T-helper 17 cell (primary cell): ENCODE measurements around the gene HMCN1. TPM values are rescaled to one million over a fixed set of nuclear protein-coding genes. Genes with fewer than 3 reads are reported as not detected.
"Not testable (repeated sequence)": the region's sequence is repeated elsewhere in the genome, so short reads cannot be mapped to it uniquely, and the experiment has no call there.

Experiments used
- ATAC-seq: fragments of 150-1000 bp; cut with Tn5 transposase; 2 replicates; pipeline ENCODE4 v1.10.0; 2021; ENCODE audit warnings: mild to moderate bottlenecking, moderate library complexity
- DNase-seq, 3 donors: peaks; one replicate each; pipeline versions ENCODE4 v3.0.0 to v3.0.0-alpha.2; 2020 to 2021
- H3K9me3 ChIP-seq: one replicate; pipeline ENCODE4 v1.7.0; 2013; ENCODE audit warnings: low read length, mild to moderate bottlenecking; ENCODE audit not compliant: control insufficient read depth, poor library complexity, severe bottlenecking
- H3K27ac Mint-ChIP-seq: one replicate; pipeline ENCODE4 v1.8.0; 2022; ENCODE audit warnings: mild to moderate bottlenecking, moderate library complexity, mixed read lengths
- H3K27me3 Mint-ChIP-seq: one replicate; pipeline ENCODE4 v1.8.0; 2022; ENCODE audit warnings: mixed read lengths
- H3K36me3 Mint-ChIP-seq: one replicate; pipeline ENCODE4 v1.8.0; 2022; ENCODE audit warnings: low read depth, mixed read lengths
- H3K4me1 Mint-ChIP-seq: one replicate; pipeline ENCODE4 v1.8.0; 2022; ENCODE audit warnings: mild to moderate bottlenecking, mixed read lengths
- H3K4me3 Mint-ChIP-seq: one replicate; pipeline ENCODE4 v1.8.0; 2022; ENCODE audit warnings: mild to moderate bottlenecking, moderate library complexity, mixed read lengths
- total RNA-seq, 4 donors: library from RNA in 2 of 4; stranded (reverse) in 2 of 4; gene quantifications; one replicate each; pipeline ENCODE4 v1.2.3 and lab custom pipeline; 2022 to 2026

HMCN1 gene
- total RNA-seq, 2 donors from 2014 or later = 0.05 to 0.57 TPM

DNA sequence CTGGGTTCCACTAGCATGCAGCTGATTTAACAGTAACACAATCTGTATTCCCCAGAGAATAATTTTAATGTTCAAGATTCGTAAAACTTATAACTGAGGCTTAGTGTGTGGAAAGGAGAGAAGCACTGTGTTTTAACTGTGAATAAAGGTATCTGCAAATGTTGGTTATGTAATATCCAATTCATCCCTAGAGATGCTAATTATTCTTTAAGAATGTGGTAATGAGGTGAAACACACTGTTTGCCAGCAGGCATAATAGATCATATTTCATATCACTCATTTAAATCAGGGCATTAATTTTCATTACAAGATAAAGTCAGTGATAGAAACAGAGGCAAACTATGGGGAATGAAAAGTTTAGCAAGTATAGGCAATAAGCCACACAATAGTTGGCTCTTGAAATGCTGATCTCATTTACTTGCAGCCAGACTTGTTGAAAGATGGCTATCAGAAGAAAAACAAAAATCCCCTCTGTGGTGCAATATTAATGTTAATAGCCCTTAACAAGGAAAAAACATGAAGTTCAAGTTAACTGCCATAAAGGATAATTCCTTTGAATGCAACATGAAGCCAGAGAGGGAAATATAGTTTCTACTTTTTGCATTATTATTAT lies 33.4 kb downstream of the HMCN1 start:
- no peaks in the 10 kb centered on the region for H3K9me3 ChIP-seq
- Mint-ChIP-seq H3K4me3 (no peak overlapping the region), H3K27me3 (peaks cover 16% of the 10 kb centered on the region), H3K27ac (no peak overlapping the region), H3K36me3 (no peaks in the 10 kb centered on the region), H3K4me1 (no peaks in the 10 kb centered on the region)
- no peak for DNase-seq
- no peak for ATAC-seq

DNA sequence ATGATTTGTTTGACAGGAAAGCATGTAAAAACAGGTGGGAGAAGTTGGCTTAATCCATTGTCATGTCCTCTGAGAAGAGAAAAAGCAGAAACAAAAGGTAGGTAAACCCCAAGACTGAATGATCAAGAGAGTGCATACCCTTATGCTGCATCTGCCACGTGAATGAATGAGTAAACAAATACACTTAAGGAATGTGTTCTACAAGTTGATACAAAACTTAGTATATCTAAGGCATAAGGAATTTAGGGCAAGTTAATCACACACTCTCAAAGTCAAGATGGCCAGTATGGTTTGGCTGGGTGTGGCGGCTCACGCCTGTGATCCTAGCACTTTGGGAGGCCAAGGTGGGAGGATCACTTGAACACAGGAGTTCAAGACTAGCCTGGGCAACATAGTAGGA lies 34.2 kb downstream of the HMCN1 start:
- Mint-ChIP-seq H3K36me3 (no peaks in the 10 kb centered on the region), H3K4me1 (no peaks in the 10 kb centered on the region), H3K27ac (no peak overlapping the region), H3K4me3 (no peak overlapping the region), H3K27me3 (peaks cover 8% of the 10 kb centered on the region)
- H3K9me3 ChIP-seq = no peaks in the 10 kb centered on the region
- no peak for ATAC-seq
- no peak for DNase-seq

DNA sequence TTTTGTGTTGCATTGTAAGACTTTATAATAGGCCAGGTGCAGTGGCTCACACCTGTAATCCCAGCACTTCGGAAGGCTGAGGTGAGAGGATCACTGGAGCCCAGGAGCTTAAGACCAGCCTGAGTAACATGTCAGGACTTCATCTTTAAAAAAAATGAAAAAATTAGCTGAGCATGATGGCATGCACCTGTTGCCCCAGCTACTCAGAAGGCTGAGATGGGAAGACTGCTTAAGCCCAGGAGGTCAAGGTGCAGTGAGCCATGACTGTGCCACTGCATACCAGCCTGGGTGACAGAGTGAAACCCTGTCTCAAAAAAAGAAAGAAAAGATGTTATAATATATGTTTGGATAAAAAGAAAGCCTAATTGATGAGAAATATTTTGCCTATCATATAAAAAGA lies 34.9 kb downstream of the HMCN1 start:
- peaks cover 8% of the 10 kb centered on the region for H3K27me3 Mint-ChIP-seq
- no peak for ATAC-seq
- no peaks in the 10 kb centered on the region for H3K4me1 Mint-ChIP-seq
- H3K36me3 Mint-ChIP-seq = no peaks in the 10 kb centered on the region
- H3K4me3 Mint-ChIP-seq = no peak overlapping the region
- no peak overlapping the region for H3K27ac Mint-ChIP-seq
- no peak for DNase-seq
- H3K9me3 ChIP-seq = no peaks in the 10 kb centered on the region

DNA sequence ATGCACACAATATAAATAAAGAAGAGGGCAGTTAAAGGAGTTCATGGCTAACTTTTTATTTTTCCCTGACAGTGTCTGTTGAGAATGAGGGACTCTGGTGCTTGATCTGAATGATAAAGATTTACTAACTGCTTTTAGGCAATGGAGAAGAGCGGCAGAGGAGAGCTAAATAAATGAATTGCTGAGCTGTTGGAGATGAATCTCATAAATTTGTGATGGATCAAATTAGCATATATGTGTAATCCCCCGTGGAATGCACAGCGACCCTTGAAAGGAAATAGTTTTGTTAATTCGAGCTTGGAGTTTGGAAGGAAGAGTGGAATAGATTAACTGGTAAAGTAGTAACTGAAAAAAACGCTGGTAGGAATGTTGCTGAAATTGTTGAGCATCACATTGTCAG lies 40.2 kb downstream of the HMCN1 start:
- H3K36me3 Mint-ChIP-seq = no peaks in the 10 kb centered on the region
- no peak overlapping the region for H3K27ac Mint-ChIP-seq
- ATAC-seq (no peak), DNase-seq (no peak)
- H3K4me1 Mint-ChIP-seq = no peaks in the 10 kb centered on the region
- H3K4me3 Mint-ChIP-seq = no peak overlapping the region
- H3K9me3 ChIP-seq = no peaks in the 10 kb centered on the region
- H3K27me3 Mint-ChIP-seq = no peaks in the 10 kb centered on the region

DNA sequence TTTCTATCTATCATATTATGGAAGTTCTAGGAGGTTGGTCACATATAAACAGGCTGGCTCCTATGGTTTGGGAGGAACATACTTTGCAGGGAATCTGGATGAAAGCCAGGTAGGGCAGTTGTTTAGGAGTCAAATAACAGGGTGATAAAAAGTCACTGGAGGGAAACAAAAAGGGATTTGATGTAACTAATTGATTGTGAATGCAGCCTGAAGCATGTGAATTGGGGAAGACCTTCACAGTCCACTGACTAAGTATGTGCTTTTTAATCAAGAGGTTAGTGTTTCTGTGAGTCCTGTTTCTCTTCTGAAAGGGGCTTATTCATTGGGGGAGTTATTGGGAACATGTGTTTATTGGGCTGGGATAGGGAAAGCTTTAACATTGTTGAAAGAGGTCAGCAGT lies 41.3 kb downstream of the HMCN1 start:
- DNase-seq (no peak), ATAC-seq (no peak)
- H3K27me3 Mint-ChIP-seq = no peaks in the 10 kb centered on the region
- H3K27ac Mint-ChIP-seq = no peak overlapping the region
- no peak overlapping the region for H3K4me3 Mint-ChIP-seq
- no peaks in the 10 kb centered on the region for H3K4me1 Mint-ChIP-seq
- no peaks in the 10 kb centered on the region for H3K36me3 Mint-ChIP-seq
- no peaks in the 10 kb centered on the region for H3K9me3 ChIP-seq

DNA sequence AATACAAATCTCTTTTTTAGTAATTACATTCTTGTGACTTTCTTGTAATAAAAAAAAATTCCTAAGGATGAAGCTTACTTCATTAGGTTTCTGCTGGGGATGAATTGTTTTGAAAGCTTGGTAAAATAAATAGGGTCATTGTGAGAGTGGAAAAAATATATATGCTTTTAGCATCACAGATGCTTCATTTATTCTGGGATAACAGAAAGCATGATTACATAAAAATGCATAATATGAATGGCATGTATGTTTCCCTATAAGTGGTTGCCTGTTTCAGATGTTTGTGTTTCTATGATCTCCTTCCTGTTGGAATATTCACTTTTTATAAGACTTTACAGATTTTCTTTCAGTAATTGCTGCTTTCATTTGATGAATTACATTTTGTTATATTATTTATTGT lies 42.3 kb downstream of the HMCN1 start:
- no peaks in the 10 kb centered on the region for H3K27me3 Mint-ChIP-seq
- ATAC-seq (no peak), DNase-seq (no peak)
- no peak overlapping the region for H3K27ac Mint-ChIP-seq
- H3K9me3 ChIP-seq = no peaks in the 10 kb centered on the region
- H3K4me3 Mint-ChIP-seq = no peak overlapping the region
- H3K4me1 Mint-ChIP-seq = no peaks in the 10 kb centered on the region
- no peaks in the 10 kb centered on the region for H3K36me3 Mint-ChIP-seq

DNA sequence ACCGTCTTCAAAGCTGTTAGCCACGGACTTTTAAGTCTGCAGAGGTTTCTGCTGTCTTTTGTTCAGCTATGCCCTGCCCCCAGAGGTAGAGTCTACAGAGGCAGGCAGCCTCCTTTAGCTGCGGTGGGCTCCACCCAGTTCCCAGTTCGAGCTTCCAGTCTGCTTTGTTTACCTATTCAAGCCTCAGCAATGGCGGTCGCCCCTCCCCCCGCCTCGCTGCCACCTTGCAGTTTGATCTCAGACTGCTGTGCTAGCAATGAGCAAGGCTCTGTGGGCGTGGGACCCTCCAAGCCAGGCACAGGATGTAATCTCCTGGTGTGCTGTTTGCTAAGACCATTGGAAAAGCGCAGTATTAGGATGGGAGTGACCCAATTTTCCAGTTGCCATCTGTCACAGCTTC lies 49.7 kb downstream of the HMCN1 start:
- not testable (repeated sequence) for H3K36me3 Mint-ChIP-seq, H3K4me3 Mint-ChIP-seq, DNase-seq, ATAC-seq, H3K4me1 Mint-ChIP-seq, H3K27ac Mint-ChIP-seq, H3K9me3 ChIP-seq, H3K27me3 Mint-ChIP-seq

DNA sequence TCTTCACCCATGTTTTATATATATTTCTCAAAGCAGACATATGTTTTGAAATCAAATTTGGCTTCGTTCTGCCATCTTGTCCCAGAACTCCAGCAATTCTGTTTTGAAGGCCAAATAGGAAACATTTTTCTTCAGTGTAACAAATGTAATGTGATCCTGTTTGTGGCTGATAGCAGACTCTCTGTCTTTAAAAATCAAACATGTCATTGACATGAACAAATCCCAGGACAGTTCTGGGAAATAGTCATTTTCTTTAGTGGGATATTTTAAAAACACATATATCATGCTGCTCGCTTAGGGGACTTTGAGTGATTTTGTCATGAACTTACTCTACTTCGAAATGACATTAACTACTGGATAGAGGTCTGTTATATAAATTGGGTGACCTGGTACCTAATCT lies 51.4 kb downstream of the HMCN1 start:
- Mint-ChIP-seq H3K4me3 (no peak overlapping the region), H3K36me3 (no peaks in the 10 kb centered on the region), H3K27me3 (peaks cover 4% of the 10 kb centered on the region), H3K27ac (no peak overlapping the region), H3K4me1 (no peaks in the 10 kb centered on the region)
- H3K9me3 ChIP-seq = no peaks in the 10 kb centered on the region
- no peak for DNase-seq
- no peak for ATAC-seq

DNA sequence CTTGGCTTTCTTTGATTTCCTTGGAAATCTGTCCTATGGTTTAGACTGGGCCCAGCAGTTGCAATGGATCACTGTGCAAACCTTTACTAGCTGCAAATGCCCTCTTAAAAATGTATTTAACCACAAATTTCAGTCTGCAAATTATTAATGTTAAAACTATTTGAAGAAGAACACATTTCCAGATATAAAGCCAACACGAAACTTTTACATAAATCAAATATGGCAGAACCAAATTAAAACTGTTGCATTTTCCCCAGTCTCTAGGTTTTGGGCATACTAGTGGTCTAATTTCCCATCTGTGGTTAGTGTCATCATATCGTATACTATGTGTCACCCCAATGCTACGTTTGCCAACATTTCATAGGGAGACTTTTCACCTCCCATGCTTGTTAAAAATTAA lies 52.3 kb downstream of the HMCN1 start:
- H3K4me3 Mint-ChIP-seq = no peak overlapping the region
- H3K36me3 Mint-ChIP-seq = no peaks in the 10 kb centered on the region
- DNase-seq (no peak), ATAC-seq (no peak)
- H3K4me1 Mint-ChIP-seq = no peaks in the 10 kb centered on the region
- no peaks in the 10 kb centered on the region for H3K9me3 ChIP-seq
- peaks cover 4% of the 10 kb centered on the region for H3K27me3 Mint-ChIP-seq
- H3K27ac Mint-ChIP-seq = no peak overlapping the region

DNA sequence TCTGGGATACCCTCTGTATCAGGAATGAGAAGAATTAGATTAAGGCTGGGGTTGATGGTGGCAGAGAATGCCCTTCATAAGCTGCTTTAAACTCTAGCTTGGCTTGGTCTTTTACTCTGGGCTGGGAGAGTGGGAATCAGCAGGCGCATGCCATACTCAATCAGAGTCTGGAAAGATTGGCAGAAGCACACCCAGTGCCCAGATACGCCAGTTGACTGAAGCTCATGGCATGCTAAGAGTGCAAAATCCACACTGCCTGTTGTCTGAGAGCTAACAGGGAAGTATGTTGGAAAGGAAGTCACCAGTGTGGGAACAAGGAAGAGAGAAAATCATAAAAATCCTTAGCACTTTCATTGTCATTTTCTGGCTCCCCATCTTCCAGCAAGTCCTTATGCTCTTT lies 53.0 kb downstream of the HMCN1 start:
- H3K27ac Mint-ChIP-seq = no peak overlapping the region
- H3K27me3 Mint-ChIP-seq = peaks cover 4% of the 10 kb centered on the region
- no peaks in the 10 kb centered on the region for H3K9me3 ChIP-seq
- no peak for DNase-seq
- H3K4me1 Mint-ChIP-seq = no peaks in the 10 kb centered on the region
- ATAC-seq = no peak
- H3K4me3 Mint-ChIP-seq = no peak overlapping the region
- no peaks in the 10 kb centered on the region for H3K36me3 Mint-ChIP-seq

DNA sequence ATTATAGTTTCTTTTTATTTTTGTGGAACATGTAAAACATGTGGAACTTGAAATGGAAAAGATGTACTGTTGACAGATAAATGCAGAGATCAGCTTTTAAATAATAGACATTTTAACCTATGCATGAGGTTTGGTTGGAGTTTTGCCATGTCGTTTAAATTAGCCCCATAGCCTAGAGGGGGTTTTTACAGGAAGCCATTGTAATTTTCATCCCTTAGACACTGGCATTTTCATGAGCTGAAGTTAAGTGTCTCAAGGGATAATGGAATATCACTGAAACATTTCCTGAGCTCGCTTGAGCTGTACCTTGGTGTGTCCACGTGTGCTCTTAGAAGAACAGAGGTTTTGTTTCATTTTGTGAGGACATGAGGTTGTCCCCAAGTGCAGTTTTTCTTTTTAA lies 54.2 kb downstream of the HMCN1 start:
- Mint-ChIP-seq H3K27me3 (peaks cover 4% of the 10 kb centered on the region), H3K4me3 (no peak overlapping the region), H3K36me3 (no peaks in the 10 kb centered on the region), H3K4me1 (no peaks in the 10 kb centered on the region), H3K27ac (no peak overlapping the region)
- H3K9me3 ChIP-seq = no peaks in the 10 kb centered on the region
- DNase-seq (no peak), ATAC-seq (no peak)

DNA sequence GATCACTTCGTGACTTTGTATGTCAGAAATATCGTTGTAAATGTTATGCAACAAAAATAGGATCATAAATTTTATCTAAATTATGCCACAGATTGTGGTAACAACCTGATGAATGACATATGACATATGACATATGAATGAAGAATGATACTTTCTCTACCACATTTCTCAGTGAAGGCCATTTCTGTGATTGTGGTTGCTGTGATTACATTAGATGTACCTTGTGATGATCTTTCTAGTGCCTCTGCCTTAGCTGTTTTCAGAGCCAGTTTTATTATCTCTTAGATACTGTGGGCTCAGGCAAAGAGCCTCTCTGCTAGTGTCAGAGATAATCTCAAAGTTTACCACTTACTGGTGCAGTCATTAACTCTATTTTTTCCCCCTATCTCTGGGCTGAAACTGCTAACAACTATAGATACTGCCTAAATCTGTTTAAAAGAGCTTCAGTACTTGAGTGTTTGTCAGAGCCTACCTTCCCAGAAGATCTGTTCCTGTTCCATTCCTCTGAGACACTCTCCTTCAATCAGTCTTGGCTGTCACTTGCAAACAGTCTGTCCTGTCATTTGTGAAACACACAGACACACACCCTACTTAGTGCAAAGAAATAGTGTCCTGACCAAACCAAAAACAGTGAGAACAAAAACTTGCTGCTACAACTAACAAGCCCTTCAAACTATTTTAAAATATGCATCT lies 55.5 kb downstream of the HMCN1 start:
- no peaks in the 10 kb centered on the region for H3K36me3 Mint-ChIP-seq
- ATAC-seq = no peak
- no peak for DNase-seq
- no peak overlapping the region for H3K4me3 Mint-ChIP-seq
- H3K27me3 Mint-ChIP-seq = peaks cover 4% of the 10 kb centered on the region
- no peaks in the 10 kb centered on the region for H3K9me3 ChIP-seq
- no peak overlapping the region for H3K27ac Mint-ChIP-seq
- H3K4me1 Mint-ChIP-seq = no peaks in the 10 kb centered on the region

DNA sequence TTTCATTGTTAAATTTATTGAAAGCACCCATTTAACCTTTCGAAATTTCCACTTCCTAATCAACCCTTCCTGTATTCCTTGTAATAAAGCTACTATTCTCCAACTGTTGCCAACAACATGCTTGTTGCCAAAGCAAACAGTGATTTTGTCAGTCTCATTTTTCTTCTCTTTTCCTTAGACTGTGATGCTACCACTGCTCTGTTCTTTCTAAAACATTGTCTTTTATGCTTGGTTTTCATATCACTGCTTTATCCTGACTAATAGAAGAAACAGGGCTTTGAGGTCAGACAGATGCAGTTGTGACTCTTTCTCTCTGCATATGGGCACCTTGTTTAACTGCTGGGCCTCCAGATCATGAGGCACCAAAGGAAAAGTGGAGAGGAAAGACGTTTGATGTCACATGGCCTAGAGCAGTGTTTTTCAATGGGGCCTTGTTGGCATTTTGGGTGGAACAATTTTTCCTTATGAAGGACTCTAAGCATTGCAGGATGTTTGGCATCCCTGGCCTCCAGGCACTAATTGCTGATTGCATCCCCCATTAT lies 56.1 kb downstream of the HMCN1 start:
- H3K9me3 ChIP-seq = no peaks in the 10 kb centered on the region
- ATAC-seq (no peak), DNase-seq (no peak)
- Mint-ChIP-seq H3K27ac (no peak overlapping the region), H3K4me3 (no peak overlapping the region), H3K4me1 (no peaks in the 10 kb centered on the region), H3K27me3 (peaks cover 4% of the 10 kb centered on the region), H3K36me3 (no peaks in the 10 kb centered on the region)

DNA sequence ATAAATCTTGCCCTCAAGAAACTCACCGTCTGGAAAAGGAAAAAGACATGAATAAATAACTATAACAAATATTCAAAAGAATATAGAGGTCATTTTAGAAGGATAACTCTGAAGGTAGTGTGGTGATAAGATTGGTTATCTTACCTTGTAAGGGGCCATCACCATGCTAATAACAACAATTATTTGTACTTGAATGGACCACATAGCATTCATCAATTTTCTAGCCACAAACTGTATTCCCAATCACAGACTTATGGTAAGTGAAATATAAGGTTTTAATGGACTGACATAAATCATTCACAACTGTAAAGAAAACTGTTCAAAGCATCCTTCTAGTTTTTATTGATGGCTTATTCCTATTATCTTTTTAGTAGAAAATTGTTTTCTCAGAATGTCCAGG lies 57.8 kb downstream of the HMCN1 start:
- Mint-ChIP-seq H3K4me1 (no peaks in the 10 kb centered on the region), H3K27me3 (peaks cover 4% of the 10 kb centered on the region), H3K27ac (no peak overlapping the region), H3K36me3 (no peaks in the 10 kb centered on the region), H3K4me3 (no peak overlapping the region)
- no peak for DNase-seq
- no peak for ATAC-seq
- H3K9me3 ChIP-seq = no peaks in the 10 kb centered on the region
